ENCODE measurements around the gene RPS25.
A peak's percentile ranks its signal among the peaks of the same experiment; 100 is the strongest.
"Not testable (repeated sequence)": the region's sequence is repeated elsewhere in the genome, so short reads cannot be mapped to it uniquely, and the experiment has no call there.

Gene RPS25

DNA sequence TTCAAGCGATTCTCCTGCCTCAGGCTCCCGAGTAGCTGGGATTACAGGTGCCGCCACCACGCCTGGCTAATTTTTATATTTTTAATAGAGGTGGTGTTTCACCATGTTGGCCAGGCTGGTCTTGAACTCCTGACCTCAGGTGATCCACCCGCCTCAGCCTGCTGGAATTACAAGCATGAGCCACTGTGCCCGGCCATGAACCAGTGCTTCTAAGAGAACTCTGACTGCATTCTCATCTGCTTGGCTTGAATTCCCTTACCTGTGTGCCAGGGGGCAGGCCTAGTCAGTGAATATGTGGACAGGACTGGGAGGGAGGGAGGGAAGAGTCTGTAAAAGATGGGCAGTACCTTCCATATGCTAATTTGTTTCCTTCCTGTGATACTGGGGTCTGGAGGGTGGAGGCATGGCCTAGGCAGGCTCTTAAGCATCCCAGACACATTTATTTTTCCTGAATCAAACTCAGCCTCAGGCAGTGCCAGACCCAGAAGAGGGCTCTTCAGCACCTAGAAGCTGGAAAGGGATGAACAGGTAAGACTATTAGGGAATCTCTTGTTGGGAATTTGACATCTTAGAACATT lies 6.6 kb downstream of the RPS25 start:
- no peak for TF ChIP-seq CTCF (IDR thresholded peaks at IDR 0.05; ENCODE audit: low read depth, low read length)
- no peak for DNase-seq (ENCODE audit: extremely low read depth, low read depth)

DNA sequence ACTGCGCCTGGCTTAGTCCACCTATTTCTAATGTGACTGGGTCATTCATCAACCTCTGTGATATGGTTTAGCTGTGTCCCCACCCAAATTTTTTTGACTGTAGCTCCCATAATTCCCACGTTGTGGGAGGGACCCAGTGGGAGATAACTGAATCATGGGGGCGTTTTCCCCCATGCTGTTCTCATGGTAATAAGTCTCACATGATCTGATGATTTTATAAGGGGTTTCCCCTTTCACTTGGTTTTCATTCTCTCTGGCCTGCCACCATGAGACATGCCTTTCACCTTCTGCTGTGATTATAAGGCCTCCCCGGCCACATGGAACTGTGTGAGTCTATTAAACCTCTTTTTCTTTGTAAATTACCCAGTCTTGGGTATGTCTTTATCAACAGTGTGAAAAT lies 11.5 kb downstream of the RPS25 start:
- DNase-seq (ENCODE audit: extremely low read depth, low read depth): no peak
- no peak for TF ChIP-seq CTCF (IDR thresholded peaks at IDR 0.05; ENCODE audit: low read depth, low read length)

- DNase-seq (ENCODE audit: extremely low read depth, low read depth): no peak
- TF ChIP-seq CTCF (IDR thresholded peaks at IDR 0.05; ENCODE audit: low read depth, low read length): no peak
Observed at GRCh38 chr11:119000906-119001305, 17.2 kb downstream of the RPS25 start.

DNA sequence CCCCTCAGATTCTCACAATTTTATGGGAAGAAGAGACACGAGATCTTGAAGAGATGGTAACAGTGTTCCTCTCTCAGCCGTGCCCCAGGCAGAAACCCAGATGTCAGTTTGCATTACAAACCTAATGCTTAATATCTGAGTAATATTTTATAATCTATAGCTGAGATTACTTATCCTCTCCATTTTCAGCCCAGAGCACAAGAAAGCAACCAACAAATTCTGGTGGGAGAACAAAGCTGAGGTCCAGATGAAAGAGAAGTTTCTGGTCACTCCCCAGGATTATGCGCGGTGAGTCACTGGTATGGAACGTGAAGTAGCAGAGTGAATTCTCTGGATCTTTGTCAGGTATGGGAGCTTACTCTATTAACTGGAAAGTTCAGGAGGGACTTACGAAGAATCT lies 19.3 kb downstream of the RPS25 start:
- no peak for TF ChIP-seq CTCF (IDR thresholded peaks at IDR 0.05; ENCODE audit: low read depth, low read length)
- DNase-seq (ENCODE audit: extremely low read depth, low read depth): no peak

DNA sequence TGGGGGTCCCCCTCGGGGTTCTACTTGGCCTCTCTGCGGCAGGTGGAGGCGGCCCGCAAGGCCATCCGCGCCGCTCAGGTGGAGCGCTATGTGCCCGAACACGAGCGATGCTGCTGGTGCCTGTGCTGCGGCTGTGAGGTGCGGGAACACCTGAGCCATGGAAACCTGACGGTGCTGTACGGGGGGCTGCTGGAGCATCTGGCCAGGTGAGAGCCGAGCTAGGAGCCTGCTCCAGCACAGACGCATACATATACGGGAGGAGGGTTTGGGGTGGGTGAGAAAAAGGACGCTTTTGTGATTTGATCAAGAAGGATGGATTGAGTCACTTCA lies 19.8 kb downstream of the RPS25 start:
- DNase-seq (ENCODE audit: extremely low read depth, low read depth): no peak
- no peak for TF ChIP-seq CTCF (IDR thresholded peaks at IDR 0.05; ENCODE audit: low read depth, low read length)

DNA sequence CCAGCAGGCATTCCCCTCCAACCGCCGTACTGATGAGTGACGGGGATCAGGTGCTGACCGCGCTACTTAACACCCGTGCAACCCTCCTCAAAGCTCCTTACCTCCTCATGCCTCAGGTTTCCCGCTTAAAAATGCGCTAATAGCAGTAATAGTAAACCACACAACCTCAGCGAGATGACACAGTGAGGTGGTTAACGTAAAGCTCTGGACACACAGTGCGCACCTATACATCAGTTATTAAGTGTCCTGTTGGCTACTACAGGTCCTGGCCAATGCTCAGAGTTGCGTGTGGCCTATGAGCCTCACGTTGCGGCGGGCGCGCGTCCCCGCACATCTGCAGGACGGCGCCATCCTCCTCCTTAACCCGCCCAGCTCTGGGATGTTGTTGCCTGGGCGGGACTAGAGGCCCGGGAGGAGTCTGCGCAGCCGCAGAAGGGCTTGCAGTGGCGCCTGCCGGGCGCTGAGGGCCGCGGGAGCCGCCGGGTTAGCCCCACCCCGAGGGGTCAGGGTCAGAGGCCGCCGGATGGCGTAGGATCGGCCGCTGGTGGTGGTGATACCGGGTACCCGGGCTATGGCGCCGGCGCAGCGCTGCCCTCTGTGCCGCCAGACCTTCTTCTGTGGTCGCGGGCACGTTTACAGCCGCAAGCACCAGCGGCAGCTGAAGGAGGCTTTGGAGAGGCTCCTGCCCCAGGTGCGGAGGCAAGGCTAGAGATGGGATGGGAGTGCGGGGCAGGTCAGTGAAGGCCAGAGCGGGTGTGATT lies 20.3 kb downstream of the RPS25 start, which contains the start of gene CENATAC:
Gene CENATAC, plus strand, starts transcription at position 512 of the 761 bp plus-strand sequence. Its CDS starts 60 bp downstream, at position 572.
- no peak for TF ChIP-seq CTCF (IDR thresholded peaks at IDR 0.05; ENCODE audit: low read depth, low read length)
- peak; percentile 67 for DNase-seq (ENCODE audit: extremely low read depth, low read depth)

DNA sequence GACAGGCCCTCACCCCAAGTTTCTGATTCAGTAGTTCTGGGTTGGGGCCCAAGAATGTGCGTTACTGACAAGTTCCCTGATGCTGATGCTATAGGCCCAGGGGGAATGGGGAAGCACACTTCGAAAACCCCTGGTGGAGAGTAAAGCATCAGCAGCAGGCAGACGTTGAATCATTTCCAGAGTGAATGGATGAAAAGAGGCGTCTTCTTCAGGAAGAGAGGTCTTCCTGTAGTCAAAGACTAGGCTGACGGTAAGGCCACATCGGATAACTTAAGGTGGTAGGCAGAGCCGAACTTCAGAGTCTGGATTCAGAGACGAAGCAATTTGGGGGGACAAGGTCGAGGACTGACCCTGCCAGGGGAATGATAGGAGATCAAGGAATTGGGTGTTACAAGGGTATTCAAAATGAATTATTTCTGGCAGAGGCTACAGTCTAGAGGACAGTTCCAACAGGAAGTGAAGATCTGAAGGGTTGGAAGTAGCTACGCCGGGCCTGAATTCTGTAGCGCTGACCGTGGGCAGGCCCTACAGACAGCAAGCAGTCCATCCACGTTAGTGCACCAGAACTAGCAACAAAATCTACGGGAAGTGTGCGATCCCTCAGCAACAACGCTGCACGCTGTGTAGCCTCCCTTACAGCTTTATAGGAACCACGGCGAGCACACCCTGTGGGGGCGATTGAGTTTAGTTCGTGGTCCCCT lies 21.1 kb downstream of the RPS25 start:
- DNase-seq (ENCODE audit: extremely low read depth, low read depth): no peak
- peak; percentile 3 for TF ChIP-seq CTCF (IDR thresholded peaks at IDR 0.05; ENCODE audit: low read depth, low read length)

DNA sequence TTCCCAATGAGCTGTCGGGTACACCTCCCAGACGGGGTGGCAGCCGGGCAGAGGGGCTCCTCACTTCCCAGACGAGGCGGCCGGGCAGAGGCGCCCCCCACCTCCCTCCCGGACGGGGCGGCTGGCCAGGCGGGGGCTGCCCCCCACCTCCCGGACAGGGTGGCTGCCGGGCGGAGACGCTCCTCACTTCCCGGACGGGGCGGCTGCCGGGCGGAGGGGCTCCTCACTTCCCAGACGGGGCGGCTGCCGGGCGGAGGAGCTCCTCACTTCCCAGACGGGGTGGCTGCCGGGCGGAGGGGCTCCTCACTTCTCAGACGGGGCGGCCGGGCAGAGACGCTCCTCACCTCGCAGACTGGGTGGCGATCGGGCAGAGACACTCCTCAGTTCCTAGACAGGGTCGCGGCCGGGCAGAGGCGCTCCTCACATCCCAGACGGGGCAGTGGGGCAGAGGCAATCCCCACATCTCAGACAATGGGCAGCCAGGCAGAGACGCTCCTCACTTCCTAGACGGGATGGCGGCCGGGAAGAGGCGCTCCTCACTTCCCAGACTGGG lies 26.6 kb downstream of the RPS25 start:
- not testable (repeated sequence) for DNase-seq (ENCODE audit: extremely low read depth, low read depth)

All from AG09319 (cell line).